ENCODE measurements around the gene TMEM184A.

TMEM184A gene

DNA sequence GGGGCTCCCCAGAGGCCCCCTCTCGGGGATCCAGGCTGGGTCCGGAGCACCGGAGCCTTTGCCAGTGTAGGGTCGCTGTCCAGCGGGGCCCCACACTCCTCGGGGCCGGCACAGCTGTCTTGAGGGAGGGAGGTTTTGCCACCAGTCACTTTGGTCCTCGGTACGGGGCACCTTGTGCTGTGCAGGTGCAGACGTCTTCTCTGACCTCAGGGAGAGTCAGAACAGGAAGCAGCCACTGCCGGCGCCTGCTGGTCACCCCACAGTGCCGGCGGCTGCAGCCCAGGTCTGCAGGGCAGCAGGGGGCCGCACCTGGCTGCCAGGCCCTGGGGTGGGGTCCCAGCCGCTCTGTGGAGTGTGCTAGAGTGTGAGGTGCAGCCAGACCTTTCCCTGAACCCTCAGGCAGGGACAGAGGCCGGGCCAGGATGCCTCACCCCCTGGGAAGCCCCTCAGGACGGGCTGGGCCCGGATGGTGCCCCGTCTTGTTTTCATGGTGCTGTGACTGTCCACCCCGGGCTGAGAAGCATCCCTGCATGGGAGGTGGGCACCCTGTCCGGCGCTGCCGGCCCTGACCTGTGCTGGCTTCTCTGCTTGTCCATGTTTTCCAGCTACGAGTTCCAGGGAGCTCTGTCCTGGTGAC lies 17.3 kb downstream of the TMEM184A start:
- no peak for DNase-seq

DNA sequence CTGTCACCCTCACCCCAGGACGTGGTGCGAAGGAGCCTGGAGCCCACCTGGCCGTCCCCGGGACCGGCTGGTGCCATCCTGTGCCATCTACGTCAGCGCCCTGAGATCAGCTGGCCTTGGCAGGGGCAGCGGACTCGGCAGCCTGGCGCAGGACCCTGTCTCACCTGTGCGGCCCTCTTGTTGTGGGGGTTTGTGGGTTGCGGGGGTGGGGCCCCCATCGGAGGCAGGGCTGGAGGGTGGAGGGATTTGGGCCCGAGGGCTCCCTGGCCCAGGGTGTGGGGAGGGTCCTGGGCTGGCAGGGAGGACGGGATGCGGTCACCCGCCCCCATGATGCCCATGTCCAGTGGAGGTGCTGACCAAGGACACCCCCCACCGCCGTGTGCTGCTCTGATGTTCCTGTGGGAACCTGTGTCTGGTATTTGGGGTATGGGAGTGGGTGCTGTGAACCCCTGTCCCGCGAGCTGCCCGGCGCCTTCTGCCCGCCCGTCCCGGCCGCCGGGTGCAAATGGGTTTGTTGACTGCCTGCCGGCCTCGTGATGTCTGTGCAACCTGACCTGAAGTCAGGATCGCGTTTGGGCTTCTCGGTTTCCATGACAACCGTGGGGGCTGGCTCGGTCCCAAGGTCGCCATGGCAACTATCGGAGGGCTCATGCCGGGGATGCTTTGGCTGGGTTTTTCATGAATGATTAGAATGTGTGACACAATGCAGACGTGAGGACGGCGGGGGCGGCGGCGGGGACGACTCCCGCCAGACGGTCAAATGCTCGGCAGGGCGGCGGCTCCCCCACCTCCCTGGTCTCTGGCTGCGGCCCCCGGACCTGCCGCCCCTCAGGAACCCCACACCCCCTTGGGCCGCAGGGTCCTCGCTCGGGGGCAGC lies 18.2 kb downstream of the TMEM184A start:
- DNase-seq = no peak

GRCh38 chr7:1536743-1537534 lies 19.1 kb downstream of the TMEM184A start:
- no peak for DNase-seq

DNA sequence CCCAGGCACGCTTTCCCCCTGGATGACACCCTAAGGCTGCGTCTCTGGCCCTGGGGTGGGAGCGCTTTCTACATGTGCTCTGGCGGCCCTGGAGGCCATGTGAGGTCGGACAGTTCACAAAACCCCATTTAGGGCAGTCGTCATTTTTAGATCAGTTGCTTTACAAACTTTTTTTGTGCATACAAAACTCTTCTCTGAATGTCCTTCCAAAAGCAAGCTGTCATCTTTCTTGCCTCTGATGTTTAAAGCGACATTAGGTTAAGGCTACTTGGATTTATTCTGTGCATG lies 19.6 kb downstream of the TMEM184A start:
- no peak for DNase-seq

GRCh38 chr7:1535701-1536454 lies 20.1 kb downstream of the TMEM184A start:
- DNase-seq = peak; percentile 49 to 58

DNA sequence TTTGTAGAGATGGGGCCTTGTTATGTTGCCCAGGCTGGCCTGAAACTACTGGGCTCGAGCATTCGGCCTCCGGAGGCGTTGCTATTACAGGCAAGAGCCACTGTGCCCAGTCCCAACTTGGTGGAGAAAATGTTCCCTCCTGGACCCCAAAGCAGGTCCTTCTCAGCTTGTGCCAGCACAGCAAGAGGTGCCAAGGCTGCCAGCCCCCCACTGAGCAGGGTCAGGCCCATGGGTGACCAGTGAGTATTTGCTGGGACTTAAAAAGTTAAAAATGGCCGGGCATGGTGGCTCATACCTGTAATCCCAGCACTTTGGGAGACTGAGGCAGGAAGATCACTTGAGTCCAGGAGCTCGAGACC lies 20.9 kb downstream of the TMEM184A start:
- no peak for DNase-seq

- DNase-seq = no peak
Measured at GRCh38 chr7:1534330-1535099, 21.5 kb downstream of the TMEM184A start.

GRCh38 chr7:1533547-1534329 lies 22.3 kb downstream of the TMEM184A start:
- DNase-seq = peak; percentile 46 to 56

DNA sequence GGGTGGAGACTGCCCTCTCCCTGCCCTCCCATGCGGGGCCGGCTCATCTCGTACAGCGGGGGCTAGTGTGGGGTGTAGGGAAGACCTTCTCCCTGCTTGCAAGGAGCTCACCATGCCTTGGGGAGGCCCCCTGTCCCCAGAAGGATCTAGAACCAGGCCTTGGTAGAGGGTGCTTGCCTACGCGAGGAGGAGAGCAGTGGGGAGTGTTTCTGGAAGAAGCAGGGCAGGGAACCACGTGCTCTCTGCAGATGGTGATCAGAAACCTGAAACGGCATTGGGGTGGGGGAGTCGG lies 22.8 kb downstream of the TMEM184A start:
- no peak for DNase-seq

DNA sequence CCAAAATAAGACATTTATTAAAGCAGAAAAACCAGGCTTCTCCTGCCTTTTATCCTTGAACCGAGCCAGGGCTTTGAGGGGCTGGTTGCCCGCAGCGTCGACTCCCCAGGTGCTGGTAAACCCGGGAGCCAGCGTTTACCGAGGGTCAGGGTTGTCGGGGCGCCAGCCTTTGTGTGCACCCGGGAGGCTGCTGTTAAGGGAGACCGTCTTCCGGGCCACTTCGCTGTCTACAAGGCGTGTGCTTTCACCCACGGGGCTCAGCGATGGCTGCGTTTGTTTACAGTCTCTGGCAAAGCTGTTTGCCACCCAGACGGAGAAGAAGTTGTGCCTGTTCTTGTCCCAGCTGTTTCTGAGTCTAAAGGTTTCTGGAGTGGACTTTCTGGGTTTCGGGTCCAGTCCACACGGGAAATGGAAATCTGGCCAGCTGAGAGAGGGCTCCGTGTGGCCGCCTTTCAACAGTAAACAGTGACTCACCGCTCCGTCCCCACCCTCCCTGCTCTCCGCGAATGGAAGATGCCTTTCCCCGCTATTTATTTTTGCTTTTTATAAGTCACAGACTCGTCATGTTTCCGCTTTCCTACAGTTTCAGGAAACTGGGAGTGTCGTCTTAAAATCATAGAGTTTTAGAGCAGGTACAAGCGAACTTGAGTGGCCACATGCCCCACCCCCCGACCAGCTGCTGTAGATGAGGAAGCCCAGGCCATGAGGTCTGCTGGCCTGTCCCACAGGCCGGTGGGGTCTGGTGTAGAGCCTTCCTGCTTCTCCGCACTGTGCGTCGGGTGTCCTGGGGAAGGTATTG lies 23.4 kb downstream of the TMEM184A start:
- peak; percentile 82 to 85 for DNase-seq

DNA sequence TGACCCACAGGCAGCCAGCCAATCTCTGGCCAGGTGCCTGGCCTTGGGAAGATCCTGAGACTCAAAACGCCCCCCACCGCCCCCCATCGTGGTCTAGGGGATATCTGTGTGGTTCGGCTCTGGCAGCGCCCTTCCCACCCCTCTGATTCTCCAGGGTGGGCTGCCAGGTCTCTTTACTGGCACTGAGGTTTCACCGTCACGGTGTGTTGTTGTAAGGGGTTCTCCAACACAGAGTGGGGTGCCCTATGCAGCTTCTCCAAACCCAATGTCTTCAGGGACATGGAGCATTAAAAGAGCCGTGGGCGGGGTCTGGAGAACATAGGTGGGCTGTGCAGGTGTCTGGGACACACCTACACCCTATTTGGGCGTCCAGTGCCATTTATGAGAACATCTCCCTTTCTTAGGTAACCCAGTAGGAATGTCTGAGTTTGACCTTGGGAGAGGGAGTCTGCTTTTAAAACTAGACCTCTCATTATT lies 24.0 kb downstream of the TMEM184A start:
- DNase-seq = no peak

- no peak for DNase-seq
Measured at GRCh38 chr7:1531263-1531978, 24.6 kb downstream of the TMEM184A start.

- no peak for DNase-seq
Measured at GRCh38 chr7:1530946-1531262, 25.1 kb downstream of the TMEM184A start.

GRCh38 chr7:1529383-1530116 lies 26.5 kb downstream of the TMEM184A start:
- no peak for DNase-seq

- DNase-seq = no peak
Measured at GRCh38 chr7:1526271-1526754, 29.7 kb downstream of the TMEM184A start.

GRCh38 chr7:1525409-1525808 lies 30.6 kb downstream of the TMEM184A start:
- no peak for DNase-seq

- no peak for DNase-seq
Measured at GRCh38 chr7:1523844-1524243, 32.2 kb downstream of the TMEM184A start.

DNA sequence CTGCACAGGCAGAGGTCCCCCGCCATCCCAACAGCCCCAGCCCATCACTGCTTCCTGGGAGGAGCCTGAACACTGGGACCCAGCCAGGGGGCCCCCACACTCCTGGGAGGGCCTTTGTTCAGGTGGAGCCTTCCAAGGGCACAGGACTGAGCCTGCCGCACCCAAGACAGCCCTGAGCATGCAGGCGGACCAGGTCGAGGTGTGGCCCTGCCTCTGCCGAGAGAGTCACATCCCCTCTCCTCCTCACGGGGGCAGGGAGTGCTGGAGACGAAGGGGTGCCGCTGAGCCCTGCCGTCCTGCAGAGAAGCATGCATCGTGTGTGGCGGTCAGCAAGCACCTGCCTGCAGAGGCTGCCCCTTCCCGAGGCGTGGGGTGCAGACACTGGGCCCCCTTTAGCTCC lies 32.8 kb downstream of the TMEM184A start:
- DNase-seq = no peak

DNA sequence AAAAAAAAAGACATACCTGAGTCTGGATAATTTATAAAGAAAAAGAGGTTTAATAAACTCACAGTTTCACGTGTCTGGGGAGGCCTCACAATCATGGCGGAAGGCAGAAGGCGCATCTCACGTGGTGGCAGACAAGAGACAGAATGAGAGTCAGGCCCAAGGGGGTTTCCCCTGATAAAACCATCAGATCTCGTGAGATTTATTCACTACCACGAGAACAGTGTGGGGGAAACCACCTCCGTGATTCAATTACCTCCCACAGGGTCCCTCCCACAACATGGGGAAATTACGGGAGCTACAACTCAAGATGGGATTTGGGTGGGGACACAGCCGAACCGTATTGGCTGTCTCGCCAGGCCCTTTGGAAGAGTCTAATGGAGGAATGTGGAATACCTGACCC lies 34.5 kb downstream of the TMEM184A start:
- peak; percentile 51 to 74 for DNase-seq

All from inflammatory macrophage treated with lipopolysaccharide for 1 hour (primary cell).